ENCODE data around the gene AFG1L. TPM values are rescaled to one million over a fixed set of nuclear protein-coding genes. Genes with fewer than 3 reads are reported as not detected.

Gene AFG1L
- total and polyA plus RNA-seq, 2 donors (not counting 1 experiment from before 2014, with no cell fraction given): 1.7 to 5.4 TPM

GRCh38 chr6:108365478-108365877 is 70.6 kb downstream of the AFG1L start:
- no peaks in the 10 kb centered on the region for H3K9me3 ChIP-seq (ENCODE audit: control insufficient read depth, insufficient read depth, low read depth, low read length)
- no peak overlapping the region for H3K9ac ChIP-seq (ENCODE audit: insufficient read depth, low read length)
- no peak overlapping the region for H3K4me2 ChIP-seq (ENCODE audit: extremely low read depth, insufficient read depth, low read length)
- H3K4me1 ChIP-seq (ENCODE audit: control insufficient read depth, extremely low read depth, insufficient read depth, low read length): no peaks in the 10 kb centered on the region
- H3K36me3 ChIP-seq (ENCODE audit: control insufficient read depth, insufficient read depth, low read length): no peaks in the 10 kb centered on the region
- no peak overlapping the region for H3K4me3 ChIP-seq (replicated peaks in 1 of 4; ENCODE audit: control extremely low read depth in 1 of 4, insufficient read depth in 1 of 4, low read depth in 3 of 4, low read length in 4 of 4)
- no peaks in the 10 kb centered on the region for H3K27me3 ChIP-seq (ENCODE audit: control insufficient read depth, insufficient read depth, low read length)
- no peak for DNase-seq (ENCODE audit: low read depth in 2 of 2)
- H4K20me1 ChIP-seq (ENCODE audit: control insufficient read depth, extremely low read depth, insufficient read depth, low read length): no peaks in the 10 kb centered on the region
- H3K27ac ChIP-seq (ENCODE audit: insufficient read depth, low read length): no peak overlapping the region
- H3K79me2 ChIP-seq (ENCODE audit: control insufficient read depth, insufficient read depth, low read length): no peaks in the 10 kb centered on the region
- TF ChIP-seq, protein P1, sequence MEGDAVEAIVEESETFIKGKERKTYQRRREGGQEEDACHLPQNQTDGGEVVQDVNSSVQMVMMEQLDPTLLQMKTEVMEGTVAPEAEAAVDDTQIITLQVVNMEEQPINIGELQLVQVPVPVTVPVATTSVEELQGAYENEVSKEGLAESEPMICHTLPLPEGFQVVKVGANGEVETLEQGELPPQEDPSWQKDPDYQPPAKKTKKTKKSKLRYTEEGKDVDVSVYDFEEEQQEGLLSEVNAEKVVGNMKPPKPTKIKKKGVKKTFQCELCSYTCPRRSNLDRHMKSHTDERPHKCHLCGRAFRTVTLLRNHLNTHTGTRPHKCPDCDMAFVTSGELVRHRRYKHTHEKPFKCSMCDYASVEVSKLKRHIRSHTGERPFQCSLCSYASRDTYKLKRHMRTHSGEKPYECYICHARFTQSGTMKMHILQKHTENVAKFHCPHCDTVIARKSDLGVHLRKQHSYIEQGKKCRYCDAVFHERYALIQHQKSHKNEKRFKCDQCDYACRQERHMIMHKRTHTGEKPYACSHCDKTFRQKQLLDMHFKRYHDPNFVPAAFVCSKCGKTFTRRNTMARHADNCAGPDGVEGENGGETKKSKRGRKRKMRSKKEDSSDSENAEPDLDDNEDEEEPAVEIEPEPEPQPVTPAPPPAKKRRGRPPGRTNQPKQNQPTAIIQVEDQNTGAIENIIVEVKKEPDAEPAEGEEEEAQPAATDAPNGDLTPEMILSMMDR (conservative IDR thresholded peaks at IDR 0.05 in 1 of 2, IDR thresholded peaks at IDR 0.05 in 1 of 2; ENCODE audit: low read depth in 1 of 2, low read length in 2 of 2): no peak
- TF ChIP-seq EZH2 (IDR thresholded peaks at IDR 0.05; ENCODE audit: low read length, missing control alignments): no peak
- no peak overlapping the region for H2AFZ ChIP-seq (ENCODE audit: low read length)

- Histone ChIP-seq H3K4me3 (replicated peaks in 1 of 4; ENCODE audit: control extremely low read depth in 1 of 4, insufficient read depth in 1 of 4, low read depth in 3 of 4, low read length in 4 of 4) (no peak overlapping the region), H4K20me1 (ENCODE audit: control insufficient read depth, extremely low read depth, insufficient read depth, low read length) (no peaks in the 10 kb centered on the region), H3K27ac (ENCODE audit: insufficient read depth, low read length) (no peak overlapping the region), H3K4me2 (ENCODE audit: extremely low read depth, insufficient read depth, low read length) (no peak overlapping the region), H3K27me3 (ENCODE audit: control insufficient read depth, insufficient read depth, low read length) (no peaks in the 10 kb centered on the region), H3K36me3 (ENCODE audit: control insufficient read depth, insufficient read depth, low read length) (no peaks in the 10 kb centered on the region), H2AFZ (ENCODE audit: low read length) (no peak overlapping the region), H3K9me3 (ENCODE audit: control insufficient read depth, insufficient read depth, low read depth, low read length) (no peaks in the 10 kb centered on the region), H3K4me1 (ENCODE audit: control insufficient read depth, extremely low read depth, insufficient read depth, low read length) (no peaks in the 10 kb centered on the region), H3K79me2 (ENCODE audit: control insufficient read depth, insufficient read depth, low read length) (no peaks in the 10 kb centered on the region), H3K9ac (ENCODE audit: insufficient read depth, low read length) (no peak overlapping the region)
- TF ChIP-seq, protein P1 (conservative IDR thresholded peaks at IDR 0.05 in 1 of 2, IDR thresholded peaks at IDR 0.05 in 1 of 2; ENCODE audit: low read depth in 1 of 2, low read length in 2 of 2): no peak
- no peak for DNase-seq (ENCODE audit: low read depth in 2 of 2)
Measured at GRCh38 chr6:108366236-108366635, 71.4 kb downstream of the AFG1L start.

GRCh38 chr6:108368431-108369030 is 73.7 kb downstream of the AFG1L start:
- Histone ChIP-seq H2AFZ (ENCODE audit: low read length) (no peak overlapping the region), H3K4me3 (replicated peaks in 1 of 4; ENCODE audit: control extremely low read depth in 1 of 4, insufficient read depth in 1 of 4, low read depth in 3 of 4, low read length in 4 of 4) (no peak overlapping the region), H3K79me2 (ENCODE audit: control insufficient read depth, insufficient read depth, low read length) (no peaks in the 10 kb centered on the region), H4K20me1 (ENCODE audit: control insufficient read depth, extremely low read depth, insufficient read depth, low read length) (no peaks in the 10 kb centered on the region), H3K9me3 (ENCODE audit: control insufficient read depth, insufficient read depth, low read depth, low read length) (no peaks in the 10 kb centered on the region), H3K9ac (ENCODE audit: insufficient read depth, low read length) (no peak overlapping the region), H3K27ac (ENCODE audit: insufficient read depth, low read length) (no peak overlapping the region), H3K27me3 (ENCODE audit: control insufficient read depth, insufficient read depth, low read length) (no peaks in the 10 kb centered on the region), H3K4me1 (ENCODE audit: control insufficient read depth, extremely low read depth, insufficient read depth, low read length) (no peaks in the 10 kb centered on the region), H3K4me2 (ENCODE audit: extremely low read depth, insufficient read depth, low read length) (no peak overlapping the region), H3K36me3 (ENCODE audit: control insufficient read depth, insufficient read depth, low read length) (no peaks in the 10 kb centered on the region)
- TF ChIP-seq, protein P1 (conservative IDR thresholded peaks at IDR 0.05 in 1 of 2, IDR thresholded peaks at IDR 0.05 in 1 of 2; ENCODE audit: low read depth in 1 of 2, low read length in 2 of 2): no peak
- TF ChIP-seq EZH2 (IDR thresholded peaks at IDR 0.05; ENCODE audit: low read length, missing control alignments): no peak
- DNase-seq (ENCODE audit: low read depth in 2 of 2): no peak
